SK-N-SH (cell line): ENCODE data around the gene GTF2H4. TPM values are rescaled to one million over a fixed set of nuclear protein-coding genes. Genes with fewer than 3 reads are reported as not detected.
"Not testable (repeated sequence)": the region's sequence is repeated elsewhere in the genome, so short reads cannot be mapped to it uniquely, and the experiment has no call there.

Experiments used
- CTCF ChIA-PET: fragments of 300-600, 350-600 bp; formaldehyde crosslinking; extraction: SDS; loops from one replicate; lab custom pipeline; 2021; lab: Yijun Ruan, JAX
- POLR2A ChIA-PET: fragments of 350-600 bp; sonication (Branson Sonifier 250); formaldehyde crosslinking; extraction: SDS; loops from one replicate; lab custom pipeline; 2020; ENCODE audit warnings: antibody characterized with exemption, inconsistent platforms; lab: Yijun Ruan, JAX
- DNase-seq: peaks from one replicate; pipeline ENCODE4 v3.0.0; 2012
- H2AFZ ChIP-seq: fragments of 200-600 bp; sonication (generic); 2 replicates; pipeline ENCODE4 v1.8.1; 2016; ENCODE audit warnings: antibody characterized with exemption, mild to moderate bottlenecking, low read depth
- H3F3A ChIP-seq: fragments of 200-600 bp; sonication (generic); replicated peaks from 2 replicates; pipeline ENCODE3; 2016; ENCODE audit warnings: antibody characterized with exemption, mild to moderate bottlenecking; ENCODE audit not compliant: insufficient read depth
- H3K27ac ChIP-seq, 2 experiments: fragments of 200-500 bp in 1 of 2; fragments of 200-600 bp in 1 of 2; sonication (Bioruptor generic) in 1 of 2; sonication (generic), shearing (Covaris generic) in 1 of 2; 2 replicates each; pipeline versions ENCODE4 v1.5.1 to v1.6.1; 2014 to 2016; ENCODE audit warnings: low read depth in 2 of 2, inconsistent platforms in 1 of 2, low read length in 1 of 2, mild to moderate bottlenecking in 1 of 2, mixed read lengths in 1 of 2
- H3K27me3 ChIP-seq: fragments of 200-600 bp; sonication (generic), shearing (Covaris generic); 2 replicates; pipeline ENCODE4 v1.6.1; 2016; ENCODE audit warnings: mixed run types; ENCODE audit not compliant: insufficient read depth
- H3K36me3 ChIP-seq, 2 experiments: fragments of 200-500 bp in 1 of 2; fragments of 200-600 bp in 1 of 2; sonication (Bioruptor generic) in 1 of 2; sonication (generic) in 1 of 2; replicated peaks in 1 of 2; 2 replicates each; pipeline versions ENCODE3 to v1.5.1; 2014 to 2016; ENCODE audit warnings: low read length in 1 of 2, mild to moderate bottlenecking in 1 of 2; ENCODE audit not compliant: insufficient read depth in 2 of 2, control insufficient read depth in 1 of 2
- H3K4me1 ChIP-seq, 2 experiments: fragments of 200-500 bp in 1 of 2; fragments of 200-600 bp in 1 of 2; sonication (Bioruptor generic) in 1 of 2; sonication (generic), shearing (Covaris generic) in 1 of 2; 2 replicates each; pipeline versions ENCODE4 v1.5.1 to v1.6.1; 2014 to 2016; ENCODE audit warnings: low read depth in 1 of 2, low read length in 1 of 2, mixed run types in 1 of 2; ENCODE audit not compliant: insufficient read depth in 2 of 2, control insufficient read depth in 1 of 2
- H3K4me2 ChIP-seq: fragments of 200-600 bp; sonication (generic), shearing (Covaris generic); 2 replicates; pipeline ENCODE4 v1.6.1; 2017; ENCODE audit warnings: mixed run types
- H3K4me3 ChIP-seq, 2 experiments: fragments of 200-500 bp in 1 of 2; fragments of 200-600 bp in 1 of 2; sonication (Bioruptor generic) in 1 of 2; sonication (generic), shearing (Covaris generic) in 1 of 2; 2 replicates each; pipeline versions ENCODE4 v1.5.1 to v1.8.1; 2014 to 2016; ENCODE audit warnings: low read depth in 2 of 2, inconsistent platforms in 1 of 2, low read length in 1 of 2, mild to moderate bottlenecking in 1 of 2, mixed read lengths in 1 of 2, moderate library complexity in 1 of 2
- H3K79me2 ChIP-seq: fragments of 200-600 bp; sonication (generic); 2 replicates; pipeline ENCODE4 v1.8.1; 2017; ENCODE audit warnings: mild to moderate bottlenecking; ENCODE audit not compliant: insufficient read depth
- H3K9ac ChIP-seq: fragments of 200-600 bp; sonication (generic); 2 replicates; pipeline ENCODE4 v1.6.1; 2017; ENCODE audit warnings: mixed run types
- H3K9me2 ChIP-seq: fragments of 200-600 bp; sonication (generic); 2 replicates; pipeline ENCODE4 v1.6.1; 2017; ENCODE audit warnings: mixed run types
- H3K9me3 ChIP-seq: fragments of 200-600 bp; sonication (generic); 2 replicates; pipeline ENCODE4 v1.6.1; 2017; ENCODE audit warnings: mixed run types, mild to moderate bottlenecking, moderate library complexity
- H4K20me1 ChIP-seq: fragments of 200-600 bp; sonication (generic); 2 replicates; pipeline ENCODE4 v1.6.1; 2017; ENCODE audit warnings: mild to moderate bottlenecking, mixed run types; ENCODE audit not compliant: insufficient read depth
- CHD2 ChIP-seq: fragments of 150-350 bp; IDR thresholded peaks from 2 replicates; pipeline ENCODE4 v1.6.1; 2018; ENCODE audit warnings: low read length; ENCODE audit not compliant: partially characterized antibody
- ELF1 ChIP-seq: IDR thresholded peaks from 2 replicates; pipeline ENCODE4 v1.4.0; 2012
- EZH2phosphoT487 ChIP-seq: fragments of 200-600 bp; sonication (generic); IDR thresholded peaks from 2 replicates; pipeline ENCODE4 v1.6.1; 2017; ENCODE audit warnings: low read depth, mixed run types, mild to moderate bottlenecking, antibody characterized with exemption, moderate library complexity, borderline replicate concordance
- FOXJ3 ChIP-seq: sonication (generic); formaldehyde crosslinking; IDR thresholded peaks from 2 replicates; pipeline ENCODE4 v1.5.1; 2020; ENCODE audit warnings: mild to moderate bottlenecking, missing genetic modification reagents
- FOXM1 ChIP-seq: IDR thresholded peaks from 2 replicates; pipeline ENCODE4 v1.4.0; 2012; ENCODE audit warnings: low read depth, mild to moderate bottlenecking
- GATA2 ChIP-seq: sonication (generic); formaldehyde crosslinking; IDR thresholded peaks from 2 replicates; pipeline ENCODE4 v1.5.0; 2020; ENCODE audit warnings: mild to moderate bottlenecking, missing genetic modification reagents
- NRF1 ChIP-seq: IDR thresholded peaks from 2 replicates; pipeline ENCODE4 v1.6.1; 2012; ENCODE audit warnings: low read depth, mild to moderate bottlenecking, low read length
- RAD21 ChIP-seq: IDR thresholded peaks from 2 replicates; pipeline ENCODE4 v1.6.1; 2012; ENCODE audit warnings: mild to moderate bottlenecking, low read length
- RXRA ChIP-seq: IDR thresholded peaks from 2 replicates; pipeline ENCODE4 v1.4.0; 2012; ENCODE audit warnings: low read depth, mild to moderate bottlenecking, borderline replicate concordance
- SMC3 ChIP-seq: IDR thresholded peaks from 2 replicates; pipeline ENCODE4 v1.6.1; 2012; ENCODE audit warnings: low read depth, low read length, improper control_type of control experiment
- TEAD4 ChIP-seq: IDR thresholded peaks from 2 replicates; pipeline ENCODE4 v1.4.0; 2012; ENCODE audit warnings: mild to moderate bottlenecking, borderline replicate concordance; ENCODE audit not compliant: insufficient read depth
- WGBS: methylation state at CpG from one replicate; pipeline ENCODE4 v1.1.6; 2017; ENCODE audit warnings: low lambda C conversion rate; 5-methylcytosine and 5-hydroxymethylcytosine counted together
- polyA plus RNA-seq, 3 experiments: library from polyadenylated mRNA; depleted of rRNA; stranded (reverse); fragments of >200 nt; gene quantifications; 2 replicates each; pipeline ENCODE4 v1.2.3, GENCODE V29; 2012
- TF ChIP-seq, protein P1 (sequence below): fragments of 150-350 bp; IDR thresholded peaks from 2 replicates; pipeline ENCODE4 v1.6.1; 2017; ENCODE audit warnings: antibody characterized with exemption, low read length, low read depth, borderline replicate concordance
- TF ChIP-seq, protein P2 (sequence below): IDR thresholded peaks from 2 replicates; pipeline ENCODE4 v1.4.0; 2012; ENCODE audit warnings: low read depth

The GTF2H4 gene
- polyA plus RNA-seq, 1 of the 3 experiments (the other 2 are of a cell fraction), result 30.7 TPM

DNA sequence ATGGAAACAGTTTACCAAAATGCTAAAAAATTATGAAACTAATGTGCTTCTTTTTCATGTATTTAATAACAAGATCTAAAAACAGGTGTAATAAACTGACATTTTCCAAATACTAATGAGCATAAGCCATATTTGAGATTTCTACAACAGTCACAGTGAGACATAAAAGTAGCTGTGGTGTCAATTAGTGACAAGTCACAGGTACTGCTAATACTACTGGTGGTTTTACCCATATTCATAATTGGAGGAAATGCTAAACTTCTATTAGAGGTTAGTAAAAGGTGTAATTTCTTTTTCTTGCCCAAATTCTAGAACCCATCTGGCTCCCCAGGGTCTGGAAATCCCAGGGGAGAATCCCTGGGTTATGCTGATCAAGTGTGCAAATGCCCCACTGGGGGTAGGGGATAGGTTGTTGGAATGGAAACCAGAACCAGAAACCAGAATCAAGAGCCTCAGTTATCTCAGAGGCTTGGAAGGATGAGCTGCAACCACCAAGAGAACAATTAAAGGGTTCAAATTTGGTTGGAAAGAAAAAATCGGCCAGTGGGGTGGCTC, 7.1 kb upstream of the GTF2H4 start:
- Histone ChIP-seq H3K9me3 (no peaks in the 10 kb centered on the region), H3K36me3 (peaks cover 6 to 34% of the 10 kb centered on the region in 2 experiments), H3F3A (peaks cover 4% of the 10 kb centered on the region), H4K20me1 (no peaks in the 10 kb centered on the region), H3K27ac (no peak overlapping the region), H3K4me2 (no peak overlapping the region), H3K27me3 (no peaks in the 10 kb centered on the region), H2AFZ (no peak overlapping the region), H3K9me2 (no peaks in the 10 kb centered on the region), H3K4me1 (no peaks in the 10 kb centered on the region), H3K79me2 (no peaks in the 10 kb centered on the region), H3K9ac (no peak overlapping the region), H3K4me3 (no peak overlapping the region)
- POLR2A ChIA-PET, result no interaction called here
- CTCF ChIA-PET, result interaction anchor here (1.3 kb wide), 1 partner anchor 369 kb away, joined by 3 read pairs; no protein-coding TSS in a partner anchor
- TF ChIP-seq, protein P1, sequence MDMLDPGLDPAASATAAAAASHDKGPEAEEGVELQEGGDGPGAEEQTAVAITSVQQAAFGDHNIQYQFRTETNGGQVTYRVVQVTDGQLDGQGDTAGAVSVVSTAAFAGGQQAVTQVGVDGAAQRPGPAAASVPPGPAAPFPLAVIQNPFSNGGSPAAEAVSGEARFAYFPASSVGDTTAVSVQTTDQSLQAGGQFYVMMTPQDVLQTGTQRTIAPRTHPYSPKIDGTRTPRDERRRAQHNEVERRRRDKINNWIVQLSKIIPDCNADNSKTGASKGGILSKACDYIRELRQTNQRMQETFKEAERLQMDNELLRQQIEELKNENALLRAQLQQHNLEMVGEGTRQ, result no peak
- TF ChIP-seq FOXJ3 (CRISPR knock-in tag), result no peak
- TF ChIP-seq TEAD4, result no peak
- no peak for TF ChIP-seq EZH2phosphoT487
- TF ChIP-seq RXRA, result no peak
- TF ChIP-seq NRF1, result no peak
- TF ChIP-seq RAD21, result no peak
- no peak for TF ChIP-seq GATA2 (CRISPR knock-in tag)
- TF ChIP-seq, protein P2, sequence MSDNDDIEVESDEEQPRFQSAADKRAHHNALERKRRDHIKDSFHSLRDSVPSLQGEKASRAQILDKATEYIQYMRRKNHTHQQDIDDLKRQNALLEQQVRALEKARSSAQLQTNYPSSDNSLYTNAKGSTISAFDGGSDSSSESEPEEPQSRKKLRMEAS, result no peak
- no peak for TF ChIP-seq FOXM1
- 82% methylated on average over 1 of the region's 1 CpG for WGBS
- DNase-seq, result peak; percentile 6

DNA sequence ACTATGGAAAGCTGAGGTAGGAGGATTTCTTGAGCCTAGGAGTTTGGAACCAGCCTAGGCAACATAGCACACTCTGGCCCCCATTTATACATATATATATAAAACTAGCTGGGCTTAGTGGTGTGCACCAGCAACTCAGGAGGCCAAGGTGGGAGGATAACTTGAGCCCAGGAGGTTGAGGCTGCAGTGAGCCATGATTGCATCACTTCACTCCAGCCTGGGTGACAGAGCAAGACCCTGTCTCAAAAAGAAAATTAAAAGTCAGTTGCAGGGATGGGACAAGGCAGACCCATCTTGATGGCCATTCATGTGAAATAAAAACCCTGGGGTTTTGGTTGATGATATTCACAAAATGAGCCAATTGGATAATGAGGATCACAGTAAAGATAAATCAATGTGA, 6.6 kb upstream of the GTF2H4 start:
- no peak overlapping the region for H3K4me2 ChIP-seq
- H3K4me3 ChIP-seq, result no peak overlapping the region
- H3K79me2 ChIP-seq, result no peaks in the 10 kb centered on the region
- H3K9me2 ChIP-seq, result no peaks in the 10 kb centered on the region
- H3K4me1 ChIP-seq, result no peaks in the 10 kb centered on the region
- H3K9me3 ChIP-seq, result no peaks in the 10 kb centered on the region
- no peaks in the 10 kb centered on the region for H4K20me1 ChIP-seq
- ChIA-PET POLR2A (interaction anchor here (0.7 kb wide), 1 partner anchor 219 kb away, joined by 4 read pairs; no protein-coding TSS in a partner anchor), CTCF (interaction anchor here (1.3 kb wide), 1 partner anchor 369 kb away, joined by 3 read pairs; no protein-coding TSS in a partner anchor)
- H3K27ac ChIP-seq, result no peak overlapping the region
- no peaks in the 10 kb centered on the region for H3K27me3 ChIP-seq
- H3K36me3 ChIP-seq, result peaks cover 6 to 31% of the 10 kb centered on the region in 2 experiments
- no peak for TF ChIP-seq ELF1
- TF ChIP-seq SMC3, result no peak
- TF ChIP-seq RAD21, result no peak
- no peak for TF ChIP-seq TEAD4
- no peak for TF ChIP-seq CHD2
- DNase-seq, result no peak
- H3K9ac ChIP-seq, result no peak overlapping the region
- no peak overlapping the region for H2AFZ ChIP-seq
- H3F3A ChIP-seq, result peaks cover 9% of the 10 kb centered on the region

DNA sequence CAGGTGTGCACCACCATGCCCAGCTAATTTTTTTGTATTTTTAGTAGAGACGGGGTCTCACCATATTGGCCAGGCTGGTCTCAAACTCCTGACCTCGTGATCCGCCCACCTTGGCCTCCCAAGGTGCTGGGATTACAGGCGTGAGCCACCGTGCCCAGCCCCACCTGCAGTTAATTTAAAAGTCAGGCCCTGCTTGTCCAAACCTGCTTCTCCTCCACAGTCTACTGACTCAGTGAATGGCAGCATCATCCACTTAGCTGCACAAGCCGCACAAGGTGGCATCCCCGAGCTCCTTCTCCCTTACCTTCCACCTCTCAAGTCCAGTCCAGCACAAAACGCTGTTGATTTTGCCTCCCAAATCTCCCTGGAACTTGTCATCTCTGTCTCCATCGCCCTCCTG, 5.8 kb upstream of the GTF2H4 start:
- DNase-seq, H3K79me2 ChIP-seq, H2AFZ ChIP-seq, H3K27ac ChIP-seq, H3K4me1 ChIP-seq, H3K9me3 ChIP-seq, H3K4me3 ChIP-seq, H3K9me2 ChIP-seq, H4K20me1 ChIP-seq, H3K4me2 ChIP-seq, H3K9ac ChIP-seq, H3K27me3 ChIP-seq: not testable (repeated sequence)
- H3K36me3 ChIP-seq, result peaks cover 6 to 26% of the 10 kb centered on the region in 2 experiments
- ChIA-PET CTCF (interaction anchor here (1.0 to 1.3 kb wide), 2 partner anchors 13 to 370 kb away, joined by 3 read pairs; no protein-coding TSS in a partner anchor), POLR2A (interaction anchor here (0.7 kb wide), 1 partner anchor 219 kb away, joined by 4 read pairs; no protein-coding TSS in a partner anchor)
- peaks cover 12% of the 10 kb centered on the region for H3F3A ChIP-seq
- WGBS, result 84% methylated on average over 9 of the region's 9 CpGs
